ENCODE measurements around the gene ARHGAP15.
A peak's percentile ranks its signal among the peaks of the same experiment; 100 is the strongest.

ARHGAP15 gene

GRCh38 chr2:143726151-143726845 is 597.1 kb downstream of the ARHGAP15 start:
- DNase-seq (ENCODE audit: low read depth), result no peak
- TF ChIP-seq CTCF (IDR thresholded peaks at IDR 0.05; ENCODE audit: low read depth, low read length, missing control alignments), result no peak

GRCh38 chr2:143728498-143728897 is 599.3 kb downstream of the ARHGAP15 start:
- DNase-seq (ENCODE audit: low read depth), result no peak
- no peak for TF ChIP-seq CTCF (IDR thresholded peaks at IDR 0.05; ENCODE audit: low read depth, low read length, missing control alignments)
- H3K4me3 ChIP-seq (ENCODE audit: low read depth, low read length), result no peak overlapping the region

More at GRCh38 chr2:143726151-143726845, 597.1 kb downstream of the ARHGAP15 start:
- H3K4me3 ChIP-seq (ENCODE audit: low read depth, low read length), result no peak overlapping the region

- no peak overlapping the region for H3K4me3 ChIP-seq (ENCODE audit: low read depth, low read length)
- TF ChIP-seq CTCF (IDR thresholded peaks at IDR 0.05; ENCODE audit: low read depth, low read length, missing control alignments), result no peak
- no peak for DNase-seq (ENCODE audit: low read depth)
Measured at GRCh38 chr2:143729296-143729814, 600.1 kb downstream of the ARHGAP15 start.

- peak; percentile 27 for DNase-seq (ENCODE audit: low read depth)
- H3K4me3 ChIP-seq (ENCODE audit: low read depth, low read length), result peak overlapping the region; percentile 7; the same call in 1 of the 2 replicates
- TF ChIP-seq CTCF (IDR thresholded peaks at IDR 0.05; ENCODE audit: low read depth, low read length, missing control alignments), result no peak
Measured at GRCh38 chr2:143730155-143730952, 601.1 kb downstream of the ARHGAP15 start.

- TF ChIP-seq CTCF (IDR thresholded peaks at IDR 0.05; ENCODE audit: low read depth, low read length, missing control alignments), result no peak
- H3K4me3 ChIP-seq (ENCODE audit: low read depth, low read length), result no peak overlapping the region
- peak; percentile 15 for DNase-seq (ENCODE audit: low read depth)
Measured at GRCh38 chr2:143730953-143731260, 601.7 kb downstream of the ARHGAP15 start.

GRCh38 chr2:143732076-143732475 is 602.9 kb downstream of the ARHGAP15 start:
- no peak for DNase-seq (ENCODE audit: low read depth)
- no peak for TF ChIP-seq CTCF (IDR thresholded peaks at IDR 0.05; ENCODE audit: low read depth, low read length, missing control alignments)
- no peak overlapping the region for H3K4me3 ChIP-seq (ENCODE audit: low read depth, low read length)

Data from GM12864 (cell line).